GM19099 (cell line): ENCODE data around the gene PCNT.

Experiments used
- POLR2A ChIP-seq: IDR thresholded peaks from 3 replicates; pipeline ENCODE4 v1.6.1; 2011; ENCODE audit warnings: low read depth; ENCODE audit not compliant: insufficient read length; ENCODE audit errors: extremely low read depth

The PCNT gene

GRCh38 chr21:46392921-46393320 lies 69.0 kb downstream of the PCNT start:
- no peak for TF ChIP-seq POLR2A

GRCh38 chr21:46393451-46393940 lies 69.5 kb downstream of the PCNT start:
- TF ChIP-seq POLR2A = no peak

GRCh38 chr21:46393941-46394594 lies 70.1 kb downstream of the PCNT start:
- no peak for TF ChIP-seq POLR2A

- no peak for TF ChIP-seq POLR2A
Observed at GRCh38 chr21:46394595-46395104, 70.7 kb downstream of the PCNT start.

GRCh38 chr21:46397211-46397905 lies 73.4 kb downstream of the PCNT start:
- no peak for TF ChIP-seq POLR2A

GRCh38 chr21:46397993-46398392 lies 74.0 kb downstream of the PCNT start:
- no peak for TF ChIP-seq POLR2A

DNA sequence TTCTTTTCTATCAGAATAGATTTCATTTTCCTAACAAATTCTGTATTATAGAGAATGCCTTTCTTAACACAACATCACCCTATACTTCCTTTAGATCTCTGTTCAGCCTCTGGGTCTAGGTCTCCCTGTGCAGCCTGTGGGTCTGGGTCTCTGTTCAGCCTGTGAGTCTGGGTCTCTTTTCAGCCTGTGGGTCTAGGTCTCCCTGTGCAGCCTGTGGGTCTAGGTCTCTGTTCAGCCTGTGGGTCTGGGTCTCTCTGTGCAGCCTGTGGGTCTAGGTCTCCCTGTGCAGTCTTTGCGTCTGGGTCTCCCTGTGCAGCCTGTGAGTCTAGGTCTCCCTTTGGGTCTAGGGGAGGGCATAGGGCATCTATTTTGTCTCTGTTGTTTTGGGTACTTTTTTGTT lies 75.2 kb downstream of the PCNT start:
- TF ChIP-seq POLR2A = no peak

DNA sequence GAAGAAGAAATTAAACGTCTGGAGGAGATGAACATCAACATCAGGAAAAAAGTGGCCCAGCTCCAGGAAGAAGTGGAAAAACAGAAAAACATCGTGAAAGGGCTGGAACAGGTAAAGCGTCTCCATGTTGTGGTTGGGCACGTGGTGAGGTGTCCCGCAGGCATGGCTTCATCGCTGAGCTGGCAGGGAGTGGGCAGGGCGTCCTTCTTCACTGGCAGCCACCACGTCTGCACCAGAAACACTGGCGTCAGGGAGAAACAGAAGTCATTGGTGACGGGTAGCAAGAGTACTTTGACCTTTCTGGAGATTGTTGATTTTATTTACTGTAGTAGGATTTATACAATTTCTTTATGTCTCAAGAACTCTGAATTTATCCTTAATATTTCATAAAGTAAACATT lies 75.7 kb downstream of the PCNT start:
- TF ChIP-seq POLR2A = no peak

DNA sequence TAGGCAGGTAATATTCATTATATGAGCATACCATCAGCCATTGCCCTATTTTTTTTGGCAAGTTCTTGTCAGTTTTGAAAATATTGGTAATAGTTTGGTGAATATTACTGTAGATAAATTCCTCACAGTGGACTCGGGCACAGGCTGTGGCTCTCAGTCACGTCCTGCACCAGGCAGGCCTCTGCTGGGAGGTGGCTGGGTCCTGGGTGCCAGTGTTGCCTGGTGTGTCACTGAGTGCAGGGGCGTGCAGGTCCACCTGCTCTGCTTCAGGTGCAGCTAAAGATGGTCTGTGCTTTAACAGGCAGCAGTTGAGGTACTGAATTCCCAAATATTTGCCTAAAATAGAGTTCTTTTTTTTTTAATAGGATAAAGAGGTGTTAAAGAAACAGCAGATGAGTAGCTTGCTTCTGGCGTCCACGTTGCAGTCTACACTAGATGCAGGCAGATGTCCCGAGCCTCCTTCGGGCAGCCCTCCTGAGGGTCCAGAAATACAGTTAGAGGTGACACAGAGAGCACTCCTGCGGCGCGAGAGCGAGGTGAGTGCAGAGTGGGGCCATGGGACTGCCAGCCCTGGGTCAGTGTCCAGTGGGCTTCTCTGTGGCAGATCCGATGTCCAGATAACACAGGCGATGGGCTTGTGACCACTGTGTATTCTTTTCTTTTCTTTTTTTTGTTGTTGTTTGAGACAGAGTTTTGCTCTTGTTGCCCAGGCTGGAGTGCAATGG lies 77.4 kb downstream of the PCNT start:
- TF ChIP-seq POLR2A = no peak

- TF ChIP-seq POLR2A = no peak
Observed at GRCh38 chr21:46402421-46402820, 78.5 kb downstream of the PCNT start.

GRCh38 chr21:46404306-46404705 lies 80.3 kb downstream of the PCNT start:
- no peak for TF ChIP-seq POLR2A

DNA sequence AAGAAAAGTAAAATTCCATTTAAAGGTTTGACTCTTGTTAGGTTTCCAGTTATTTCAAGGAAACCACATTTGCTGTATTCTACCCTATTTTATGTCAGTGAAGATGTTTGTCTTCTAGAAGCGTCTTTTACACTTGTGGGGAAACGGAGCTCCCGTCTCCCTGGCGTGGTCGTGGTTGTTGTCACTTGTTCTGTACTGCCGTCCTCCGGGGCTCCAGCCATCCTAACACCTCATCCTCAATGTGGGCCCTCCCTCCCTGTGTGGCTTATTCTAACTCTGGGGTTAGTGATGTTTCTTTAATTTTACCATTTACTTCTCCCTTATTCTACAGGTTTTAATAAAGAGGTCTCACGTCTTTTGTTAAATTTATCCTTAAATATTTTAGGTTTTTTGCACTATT lies 82.0 kb downstream of the PCNT start:
- no peak for TF ChIP-seq POLR2A

- no peak for TF ChIP-seq POLR2A
Observed at GRCh38 chr21:46409641-46410406, 85.9 kb downstream of the PCNT start.

DNA sequence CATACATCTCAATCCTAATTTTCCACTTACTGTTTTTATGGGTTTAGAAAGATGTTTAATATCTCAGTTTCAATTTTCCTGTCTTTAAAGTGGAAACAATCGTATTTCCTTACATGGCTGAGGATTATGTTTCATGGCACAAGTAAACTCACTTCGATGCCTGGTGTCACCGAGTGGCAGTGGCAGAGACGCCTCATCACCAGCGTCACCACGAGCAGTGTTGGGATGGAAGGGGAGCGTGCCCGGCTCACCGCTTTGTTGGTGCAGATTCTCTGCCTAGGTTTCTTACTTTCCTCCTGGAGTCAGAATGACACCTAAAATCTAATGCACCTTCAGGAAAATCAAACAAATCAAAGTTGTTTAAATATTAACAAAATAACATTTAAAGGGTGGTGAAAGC lies 86.6 kb downstream of the PCNT start:
- no peak for TF ChIP-seq POLR2A

- no peak for TF ChIP-seq POLR2A
Observed at GRCh38 chr21:46411236-46411635, 87.3 kb downstream of the PCNT start.

DNA sequence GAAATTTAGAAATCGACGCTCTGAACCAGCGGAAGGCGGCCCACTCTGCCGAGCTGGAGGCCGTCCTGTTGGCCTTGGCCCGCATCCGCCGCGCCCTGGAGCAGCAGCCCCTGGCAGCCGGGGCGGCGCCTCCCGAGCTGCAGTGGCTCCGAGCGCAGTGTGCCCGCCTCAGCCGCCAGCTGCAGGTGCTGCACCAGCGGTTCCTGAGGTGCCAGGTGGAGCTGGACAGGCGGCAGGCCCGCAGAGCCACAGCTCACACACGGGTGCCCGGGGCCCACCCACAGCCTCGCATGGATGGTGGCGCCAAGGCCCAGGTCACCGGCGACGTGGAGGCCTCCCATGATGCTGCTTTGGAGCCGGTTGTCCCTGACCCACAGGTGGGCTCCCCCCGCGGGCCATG lies 87.7 kb downstream of the PCNT start:
- TF ChIP-seq POLR2A = no peak
